HG03439 (cell line): ENCODE results near the gene STKLD1.

Experiments
- ATAC-seq: cut with Tn5 transposase; IDR thresholded peaks from one replicate; pipeline ENCODE4 v1.9.1; 2021; ENCODE audit warnings: mild to moderate bottlenecking, moderate library complexity; ENCODE audit not compliant: unreplicated experiment

STKLD1 gene

DNA sequence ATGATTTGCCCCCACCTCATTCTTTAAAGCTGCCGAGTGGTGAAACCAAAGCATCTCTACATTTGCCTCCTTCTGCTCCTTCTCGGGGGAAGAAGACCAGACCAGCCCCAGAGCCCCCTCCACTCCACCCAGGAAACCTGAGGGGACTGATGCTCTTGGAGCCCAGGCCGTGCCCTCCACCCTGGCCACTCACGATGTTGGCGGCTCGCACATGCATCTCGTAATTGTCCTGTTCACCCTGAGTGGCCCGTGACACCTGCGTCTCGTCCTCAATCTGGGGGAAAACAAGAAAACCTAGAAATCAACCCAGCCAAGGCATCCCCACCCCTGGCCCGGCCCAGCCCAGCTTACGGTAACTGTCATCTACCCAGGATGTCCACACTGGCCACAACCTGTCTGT, 31.2 kb upstream of the STKLD1 start:
- ATAC-seq: no peak

DNA sequence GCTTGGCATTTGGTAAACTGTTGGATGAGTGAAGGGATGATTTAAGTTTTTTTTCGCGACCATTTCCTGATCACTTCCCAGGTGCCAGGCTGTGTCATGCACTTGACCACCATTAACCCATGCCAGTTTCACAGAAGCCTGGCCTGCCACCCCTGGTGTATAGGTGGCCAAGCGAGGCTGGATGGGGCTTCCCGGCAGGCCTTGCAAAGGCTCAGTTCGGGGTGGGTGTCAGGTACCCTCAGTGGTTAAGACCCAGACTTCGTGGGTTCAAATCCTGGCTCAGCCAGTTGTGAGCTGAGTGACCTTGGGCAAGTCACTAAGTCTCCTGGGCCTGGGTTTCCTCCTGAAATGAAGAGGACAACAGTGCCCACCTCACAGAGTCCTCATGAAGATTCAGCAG, 30.6 kb upstream of the STKLD1 start:
- ATAC-seq: no peak

DNA sequence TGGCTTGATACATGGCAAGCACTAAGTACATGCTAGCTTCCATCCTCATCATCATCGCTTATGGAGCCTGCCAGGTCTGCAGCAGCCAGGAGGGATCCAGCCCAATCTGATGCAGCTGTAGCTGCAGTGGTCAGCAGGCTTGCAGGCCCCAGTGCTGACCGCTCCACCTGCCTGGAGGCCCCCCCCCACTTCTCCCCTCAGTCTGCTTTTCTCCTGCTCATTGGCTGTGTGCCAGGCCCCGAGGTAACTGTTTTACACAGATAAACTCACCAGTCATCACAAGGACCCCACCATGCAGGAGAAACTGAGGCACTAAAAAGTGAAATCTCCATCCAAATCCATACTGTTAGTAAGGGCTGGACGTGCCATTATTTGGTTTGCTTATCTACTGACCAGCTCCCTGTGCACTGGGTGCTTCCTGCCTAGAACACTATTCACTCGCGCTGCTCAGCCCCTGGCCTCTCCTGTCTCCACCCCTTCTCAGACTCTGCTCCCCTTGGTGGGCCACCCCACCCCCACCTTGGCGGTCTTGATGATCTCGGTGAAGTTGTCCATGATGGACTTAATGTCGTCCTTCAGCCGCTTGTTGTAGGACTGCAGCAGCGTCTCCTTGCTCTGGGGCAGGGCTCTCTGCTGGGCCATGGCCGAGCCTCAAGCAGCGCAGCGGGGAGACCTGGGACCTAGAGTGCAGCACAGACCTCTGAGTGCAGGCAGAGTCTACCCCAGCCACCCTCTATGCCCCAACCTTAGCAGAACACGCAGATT, 30.0 kb upstream of the STKLD1 start:
- ATAC-seq: no peak

DNA sequence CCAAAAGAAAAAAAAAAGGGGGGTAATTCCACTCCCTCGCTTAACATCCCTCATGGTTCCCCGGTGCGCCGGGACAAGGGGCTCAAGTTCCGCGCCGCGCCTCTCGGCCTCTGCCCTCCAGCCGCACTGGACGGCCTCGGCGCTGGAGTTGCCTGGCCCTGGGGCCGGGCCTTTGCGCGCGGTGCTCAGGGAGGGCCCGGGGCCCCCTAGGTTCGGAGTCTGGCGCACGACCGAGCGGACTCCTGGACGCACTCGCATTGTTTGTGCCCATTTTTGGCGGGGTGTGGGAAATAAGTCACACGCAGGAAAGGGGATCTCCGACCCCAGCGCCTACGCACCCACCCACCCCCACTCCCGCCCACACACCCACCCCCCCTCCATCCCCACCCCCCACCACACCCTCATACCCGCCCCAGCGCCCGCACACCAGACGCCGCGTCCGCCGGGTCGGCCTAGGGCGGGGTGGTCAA, 28.6 kb upstream of the STKLD1 start:
- peak; percentile 28 for ATAC-seq

DNA sequence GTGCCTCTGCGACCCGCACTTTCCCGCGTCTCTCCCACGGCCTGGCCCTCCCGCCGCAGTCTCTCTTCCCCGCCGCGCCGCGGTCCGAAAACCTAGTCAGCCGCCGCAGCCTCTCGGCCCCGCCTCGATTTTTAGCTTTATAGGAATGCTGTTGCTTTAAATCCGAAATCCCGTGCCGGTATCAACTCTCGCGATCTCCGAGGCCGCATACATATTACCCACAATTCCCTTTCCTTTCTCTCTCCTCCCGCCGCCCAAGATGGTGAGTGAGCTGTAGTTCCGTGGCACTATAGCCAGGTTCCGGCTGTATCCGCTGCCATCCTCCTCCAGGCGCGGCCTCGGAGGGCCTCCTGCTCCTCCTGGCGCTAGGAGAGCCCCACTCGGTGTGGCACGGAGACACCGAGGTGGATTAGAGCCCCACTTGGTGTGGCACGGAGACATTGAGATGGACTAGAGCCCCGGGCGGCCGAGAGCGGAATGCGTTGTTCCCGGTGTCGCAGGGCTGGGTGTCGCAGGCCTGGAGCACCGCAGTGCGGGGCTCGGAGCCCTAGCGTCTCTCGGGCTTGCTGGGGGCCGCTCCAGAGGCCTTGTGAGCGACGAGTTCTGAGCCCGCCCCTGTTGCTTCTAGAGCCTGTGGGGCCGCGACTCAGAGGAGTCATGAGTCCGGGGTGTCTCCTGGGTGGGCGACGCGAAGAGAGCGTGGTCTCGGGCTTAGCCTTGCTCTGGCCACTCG, 28.0 kb upstream of the STKLD1 start, which contains the start of the genes MED22 and RPL7A:
TSS of gene MED22 (minus strand) at position 147 of the 733 bp plus-strand sequence. CDS start 1,469 bp downstream, outside the sequence.
TSS of gene RPL7A (plus strand) at position 234 of the 733 bp plus-strand sequence. CDS start at position 260, 26 bp downstream.
- peak; percentile 79 for ATAC-seq

DNA sequence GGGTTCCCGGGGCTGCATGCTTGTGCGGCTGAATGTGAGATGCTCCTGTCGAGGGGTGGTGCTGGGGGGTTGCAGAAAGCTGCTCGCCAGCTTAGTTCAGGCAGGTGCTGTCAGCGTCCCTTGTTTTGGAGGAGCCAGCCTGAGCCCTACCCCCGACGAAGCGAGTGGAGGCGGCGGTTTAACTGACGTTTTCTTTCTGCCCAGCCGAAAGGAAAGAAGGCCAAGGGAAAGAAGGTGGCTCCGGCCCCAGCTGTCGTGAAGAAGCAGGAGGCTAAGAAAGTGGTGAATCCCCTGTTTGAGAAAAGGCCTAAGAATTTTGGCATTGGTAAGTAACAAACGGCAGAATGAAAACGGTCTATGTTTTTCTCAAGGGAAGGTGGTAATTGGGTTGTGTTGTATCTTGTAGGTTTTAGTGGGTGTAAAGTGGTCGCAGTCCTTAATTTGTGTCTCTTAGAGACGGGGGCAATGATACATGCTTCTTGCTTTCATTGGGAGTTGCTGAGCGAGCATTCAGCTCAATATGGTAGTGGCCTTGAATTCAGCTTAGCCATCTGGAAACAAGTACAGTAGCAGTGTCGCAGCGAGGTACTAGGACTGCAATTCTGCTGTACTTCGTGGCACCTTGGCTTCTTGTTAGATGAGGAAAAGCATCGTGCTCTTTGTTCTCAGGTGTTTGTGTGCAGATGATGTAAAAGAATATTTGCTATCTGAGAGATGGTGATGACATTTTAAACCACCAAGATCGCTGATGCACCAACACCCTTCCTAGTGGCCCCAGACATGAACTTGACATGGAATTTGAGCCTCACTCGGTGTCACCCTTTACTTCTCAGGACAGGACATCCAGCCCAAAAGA, 27.2 kb upstream of the STKLD1 start:
- no peak for ATAC-seq

DNA sequence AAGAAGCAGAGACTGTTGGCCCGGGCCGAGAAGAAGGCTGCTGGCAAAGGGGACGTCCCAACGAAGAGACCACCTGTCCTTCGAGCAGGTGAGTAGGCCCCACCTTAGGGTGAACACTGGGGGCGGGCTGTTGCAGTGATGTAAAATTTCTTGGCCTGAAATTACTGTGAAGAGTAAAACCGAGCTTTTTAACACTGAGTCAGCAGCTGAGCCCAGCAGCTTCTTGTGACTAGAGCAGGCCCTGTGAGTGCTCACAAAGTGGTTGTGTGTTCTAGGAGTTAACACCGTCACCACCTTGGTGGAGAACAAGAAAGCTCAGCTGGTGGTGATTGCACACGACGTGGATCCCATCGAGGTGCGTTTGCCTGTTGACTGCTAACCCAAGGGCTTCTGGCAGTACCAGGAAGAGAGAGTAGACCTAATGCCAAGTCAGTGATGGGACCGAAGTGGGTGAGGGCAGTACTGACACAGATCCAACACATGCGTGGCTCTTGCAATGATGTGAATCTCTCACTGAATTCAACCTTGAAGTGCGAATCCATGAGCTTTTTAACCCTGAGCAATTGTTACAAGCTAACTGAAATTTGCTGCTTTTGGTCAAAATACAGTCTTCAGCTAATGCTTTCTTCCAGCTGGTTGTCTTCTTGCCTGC, 26.1 kb upstream of the STKLD1 start:
- no peak for ATAC-seq

DNA sequence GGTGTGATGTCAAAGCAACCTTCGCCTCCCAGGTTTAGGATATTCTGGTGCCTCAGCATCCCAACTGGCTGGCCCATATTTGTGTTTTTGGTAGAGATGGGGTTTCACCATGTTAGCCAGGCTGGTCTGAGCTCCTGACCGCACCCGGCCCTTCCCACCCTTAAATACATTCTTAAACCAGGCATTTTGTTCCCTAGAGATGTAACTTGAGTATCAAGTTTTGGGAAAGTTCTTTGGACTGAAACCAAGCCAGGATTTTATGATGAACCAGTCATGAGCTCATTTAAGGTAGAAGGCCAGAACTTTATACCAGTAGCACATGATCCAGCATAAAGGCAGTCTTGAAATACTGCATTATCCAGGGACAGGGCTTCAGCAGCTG, 24.6 kb upstream of the STKLD1 start:
- ATAC-seq: no peak

DNA sequence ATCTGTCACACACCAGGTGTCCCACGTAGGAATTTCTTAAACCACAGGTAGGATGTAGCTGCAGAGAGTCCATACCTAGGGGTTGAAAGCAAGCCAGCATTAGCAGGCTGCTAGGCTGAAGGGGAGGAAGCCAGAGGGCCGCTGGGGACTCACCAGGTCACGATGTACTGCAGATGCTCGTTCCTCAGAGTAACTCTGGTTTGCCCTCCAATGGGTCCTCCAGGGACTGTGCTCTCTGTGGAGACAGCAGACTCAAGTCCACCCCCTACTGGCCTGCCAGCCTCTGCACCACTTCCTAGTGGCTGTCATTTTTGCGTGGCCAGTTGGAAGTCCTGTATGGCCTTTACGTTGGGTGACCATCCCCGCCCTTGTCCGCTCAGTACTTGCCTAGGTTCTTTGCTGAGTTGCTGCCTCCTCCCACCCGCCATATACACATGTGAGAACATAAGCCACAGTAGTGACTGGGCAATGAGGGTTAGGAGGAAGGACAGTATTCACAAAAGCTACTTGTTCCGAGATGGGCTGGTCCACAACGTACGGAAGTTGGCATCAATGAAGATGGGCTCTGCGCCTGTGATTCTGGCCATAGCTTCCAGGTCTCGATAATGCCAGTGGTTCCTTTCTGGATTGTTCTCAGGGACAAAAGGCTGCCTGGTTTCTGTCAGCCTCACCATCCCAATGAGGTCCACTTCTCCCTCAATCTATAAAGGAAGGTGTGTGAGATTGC, 24.1 kb upstream of the STKLD1 start:
- no peak for ATAC-seq

DNA sequence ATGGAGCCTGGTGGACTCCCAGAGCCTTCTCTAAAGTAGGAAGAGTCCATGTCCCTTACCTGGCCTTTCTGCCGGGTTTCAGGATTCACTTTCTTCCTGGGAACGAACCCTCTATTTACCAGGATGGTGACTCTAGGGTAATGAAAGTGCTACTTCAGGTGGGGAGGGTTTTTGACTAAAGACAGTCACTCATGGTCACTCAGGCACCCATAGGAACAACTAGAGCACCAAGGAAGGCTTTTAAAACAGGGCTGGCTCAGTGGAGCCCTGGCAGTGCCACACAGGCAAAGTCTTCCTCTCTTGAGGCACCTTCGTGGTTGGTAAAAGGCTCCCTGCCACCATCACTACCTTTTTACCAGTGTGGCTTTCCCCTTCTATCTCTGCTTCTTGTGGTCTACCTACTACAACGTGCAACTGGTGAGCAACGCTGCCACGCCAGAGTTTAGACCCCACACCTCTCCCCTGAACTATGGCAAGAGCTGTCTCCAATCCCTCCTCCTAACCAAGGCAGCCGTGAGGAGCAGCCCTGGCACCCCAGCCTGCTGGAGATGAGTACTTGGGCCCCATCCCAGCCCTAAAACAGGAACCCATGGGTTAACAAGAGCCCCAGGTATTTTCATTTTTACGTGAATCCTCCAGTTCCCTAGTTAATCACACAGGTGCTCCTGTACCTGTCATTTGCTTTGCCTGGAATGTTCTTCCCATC, 23.4 kb upstream of the STKLD1 start:
- no peak for ATAC-seq

DNA sequence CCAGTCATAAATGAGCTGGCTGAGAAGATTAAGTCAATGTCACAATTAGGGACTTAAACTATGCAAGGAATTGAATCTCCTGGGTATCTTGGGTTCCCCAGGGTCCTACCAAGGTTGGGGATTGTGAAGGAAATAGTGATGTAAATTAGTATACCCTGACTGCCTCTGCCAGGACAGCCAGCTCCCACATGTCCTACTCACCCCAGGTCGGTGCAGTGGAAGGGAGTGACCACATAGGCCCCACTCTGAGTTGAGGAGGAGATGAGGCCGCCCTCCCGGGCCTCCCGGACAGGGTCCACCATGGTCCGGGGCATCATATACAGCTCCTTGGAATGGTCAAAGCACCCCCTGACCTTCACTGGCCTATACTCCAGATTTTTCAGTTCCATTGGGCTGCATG, 22.6 kb upstream of the STKLD1 start:
- ATAC-seq: no peak

DNA sequence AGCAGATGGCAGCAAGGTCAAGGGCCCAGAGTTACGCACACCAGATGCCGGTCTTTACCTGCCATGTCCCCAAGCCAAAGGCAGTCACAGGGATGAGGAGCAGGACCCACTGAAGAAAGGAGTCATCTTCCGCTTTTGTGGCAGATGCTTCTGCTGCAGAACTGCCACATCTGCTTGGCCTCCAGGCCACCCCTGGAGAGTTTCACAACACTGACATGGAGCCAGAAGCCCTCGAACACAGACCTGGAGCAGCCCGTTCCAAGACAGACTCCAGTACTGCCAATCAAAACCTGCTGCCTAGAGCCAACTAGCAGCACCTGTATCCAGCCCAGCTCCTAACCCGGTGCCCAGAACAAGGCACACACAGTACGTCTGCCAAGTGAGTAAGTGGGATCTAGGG, 21.4 kb upstream of the STKLD1 start:
- ATAC-seq: no peak

DNA sequence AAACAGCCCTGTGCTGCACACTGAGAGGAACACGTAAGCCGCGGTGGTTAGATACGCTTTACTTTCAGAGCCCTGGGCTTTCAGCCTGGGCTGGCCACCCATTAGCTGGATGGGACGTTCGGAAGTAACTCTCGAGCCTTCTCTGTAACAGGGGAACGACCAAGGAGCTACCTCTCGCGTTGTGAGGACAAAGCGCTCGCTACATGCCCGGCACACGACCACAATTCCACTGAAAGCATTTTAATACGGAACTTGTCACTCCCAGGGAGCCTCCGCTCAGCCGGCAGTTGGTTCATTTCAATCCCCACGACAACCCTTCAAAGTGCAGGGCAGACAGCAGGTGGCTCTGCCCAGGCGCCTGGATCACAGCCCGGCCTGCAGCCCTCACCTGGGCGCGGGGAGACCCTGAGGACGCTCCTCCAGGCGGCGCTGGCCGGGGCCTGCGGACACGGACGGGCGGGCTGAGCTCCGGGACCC, 20.2 kb upstream of the STKLD1 start:
- ATAC-seq: peak; percentile 27

DNA sequence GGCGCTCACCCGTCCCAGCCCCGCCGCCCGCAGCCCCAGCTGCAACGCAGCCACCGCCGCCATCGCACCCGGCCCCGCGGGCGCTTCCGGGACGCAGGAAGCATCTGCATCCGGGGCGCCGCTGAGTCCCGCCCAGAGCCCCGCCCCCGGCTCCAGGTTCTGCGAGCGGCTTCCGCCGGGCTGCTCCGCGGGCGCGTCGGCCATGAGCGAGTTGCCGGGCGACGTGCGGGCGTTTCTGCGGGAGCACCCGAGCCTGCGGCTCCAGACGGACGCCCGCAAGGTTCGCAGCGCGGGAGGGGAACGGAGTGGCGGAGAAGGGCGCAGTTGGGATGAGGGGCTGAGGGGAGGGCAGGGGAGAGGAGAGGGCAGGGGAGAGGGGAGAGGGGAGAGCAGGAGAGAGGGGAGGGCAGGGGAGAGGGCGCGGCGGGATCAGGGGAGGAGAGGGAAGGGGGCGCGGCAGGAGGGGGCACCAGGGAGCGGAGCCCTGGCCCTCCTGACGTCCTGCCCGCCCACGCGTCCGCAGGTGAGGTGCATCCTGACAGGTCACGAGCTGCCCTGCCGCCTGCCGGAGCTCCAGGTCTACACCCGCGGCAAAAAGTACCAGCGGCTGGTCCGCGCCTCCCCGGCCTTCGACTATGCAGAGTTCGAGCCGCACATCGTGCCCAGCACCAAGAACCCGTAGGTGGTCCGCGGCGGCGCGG, 19.6 kb upstream of the STKLD1 start, which contains the start of the genes SURF1 and SURF2:
TSS of gene SURF1 (minus strand) at position 97 of the 701 bp plus-strand sequence. CDS start at position 63, 34 bp downstream.
TSS of gene SURF2 (plus strand) at position 160 of the 701 bp plus-strand sequence. CDS start at position 203, 43 bp downstream.
- peak; percentile 45 for ATAC-seq

DNA sequence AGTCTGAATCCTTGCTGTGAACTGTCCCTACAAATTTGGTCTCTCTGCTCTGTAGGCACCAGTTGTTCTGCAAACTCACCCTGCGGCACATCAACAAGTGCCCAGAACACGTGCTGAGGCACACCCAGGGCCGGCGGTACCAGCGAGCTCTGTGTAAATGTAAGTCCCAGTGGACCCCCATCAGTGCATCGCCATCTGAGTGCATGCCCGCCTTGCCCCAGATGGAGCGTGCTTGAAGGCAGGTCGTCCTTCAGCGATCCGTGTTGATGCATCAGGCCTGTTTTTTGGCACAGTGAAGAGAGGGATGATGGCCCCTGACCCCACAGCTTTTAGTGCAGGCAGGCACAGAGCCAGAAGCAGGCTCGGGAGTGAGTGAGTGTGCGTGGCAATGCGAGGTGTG, 18.5 kb upstream of the STKLD1 start:
- no peak for ATAC-seq

DNA sequence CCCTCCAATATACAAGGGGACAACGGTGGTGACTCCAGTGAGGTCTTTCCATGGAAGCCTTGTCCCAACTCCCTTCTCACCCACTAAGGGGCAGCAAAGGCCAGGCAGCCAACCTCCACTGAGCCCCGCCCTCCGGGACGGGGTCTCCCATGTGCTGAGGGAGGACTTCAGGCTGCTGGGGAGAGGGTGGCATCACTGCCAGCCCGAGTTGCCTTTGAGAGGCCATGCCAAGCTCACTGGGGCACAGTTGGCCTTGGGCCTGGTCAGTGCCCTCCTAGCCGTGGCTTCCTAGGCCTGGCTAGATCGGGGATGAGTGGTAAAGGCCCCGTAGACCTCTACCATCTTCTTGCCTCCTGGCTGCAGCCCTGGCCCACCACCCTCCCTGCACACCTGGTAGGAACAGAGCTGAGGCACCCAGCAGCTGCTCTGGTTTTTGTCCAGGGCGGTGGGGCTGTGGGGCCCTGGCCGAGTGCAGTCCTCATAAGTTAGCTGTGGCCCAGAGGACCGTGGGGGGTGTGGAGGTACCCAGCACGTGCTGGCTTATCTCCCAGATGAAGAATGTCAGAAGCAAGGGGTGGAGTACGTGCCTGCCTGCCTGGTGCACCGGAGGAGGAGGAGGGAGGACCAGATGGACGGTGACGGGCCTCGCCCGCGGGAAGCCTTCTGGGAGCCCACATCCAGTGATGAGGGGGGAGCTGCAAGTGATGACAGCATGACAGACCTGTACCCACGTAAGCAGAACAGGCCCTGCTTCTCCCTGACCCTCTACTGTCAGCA, 16.6 kb upstream of the STKLD1 start:
- ATAC-seq: no peak
